COR-L47 (cell line): Measurements from ENCODE around the gene PTPN5.
"Not testable (repeated sequence)": the region's sequence is repeated elsewhere in the genome, so short reads cannot be mapped to it uniquely, and the experiment has no call there.

ENCODE experiments used
- DNase-seq: peaks from one replicate; lab custom pipeline; 2025; lab: John Stamatoyannopoulos, UW

The PTPN5 gene

GRCh38 chr11:18681949-18682348 lies 109.6 kb downstream of the PTPN5 start:
- not testable (repeated sequence) for DNase-seq
